ENCODE results near the gene RAP2A.

DNA sequence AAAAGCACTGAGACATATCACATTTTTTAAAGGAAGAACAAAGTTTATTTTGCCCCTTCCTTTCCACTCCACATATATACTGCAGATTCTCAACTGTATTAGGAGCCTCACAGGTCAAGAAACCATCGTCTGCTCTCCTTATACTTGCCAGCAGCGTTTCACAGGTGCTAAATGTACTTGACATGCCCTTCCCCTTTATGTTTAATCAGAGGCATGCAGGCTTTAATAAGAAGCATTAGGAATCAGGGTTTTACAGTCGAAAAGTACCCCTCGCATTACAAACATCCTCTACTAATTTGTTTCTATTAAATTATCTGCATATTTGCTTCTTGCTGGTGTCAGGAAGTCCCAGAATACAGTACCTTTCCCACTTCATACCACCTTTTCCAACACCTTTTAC lies 3.7 kb upstream of the RAP2A start:
- no peak for TF ChIP-seq POLR2A (IDR thresholded peaks at IDR 0.05)
- TF ChIP-seq, protein P1, sequence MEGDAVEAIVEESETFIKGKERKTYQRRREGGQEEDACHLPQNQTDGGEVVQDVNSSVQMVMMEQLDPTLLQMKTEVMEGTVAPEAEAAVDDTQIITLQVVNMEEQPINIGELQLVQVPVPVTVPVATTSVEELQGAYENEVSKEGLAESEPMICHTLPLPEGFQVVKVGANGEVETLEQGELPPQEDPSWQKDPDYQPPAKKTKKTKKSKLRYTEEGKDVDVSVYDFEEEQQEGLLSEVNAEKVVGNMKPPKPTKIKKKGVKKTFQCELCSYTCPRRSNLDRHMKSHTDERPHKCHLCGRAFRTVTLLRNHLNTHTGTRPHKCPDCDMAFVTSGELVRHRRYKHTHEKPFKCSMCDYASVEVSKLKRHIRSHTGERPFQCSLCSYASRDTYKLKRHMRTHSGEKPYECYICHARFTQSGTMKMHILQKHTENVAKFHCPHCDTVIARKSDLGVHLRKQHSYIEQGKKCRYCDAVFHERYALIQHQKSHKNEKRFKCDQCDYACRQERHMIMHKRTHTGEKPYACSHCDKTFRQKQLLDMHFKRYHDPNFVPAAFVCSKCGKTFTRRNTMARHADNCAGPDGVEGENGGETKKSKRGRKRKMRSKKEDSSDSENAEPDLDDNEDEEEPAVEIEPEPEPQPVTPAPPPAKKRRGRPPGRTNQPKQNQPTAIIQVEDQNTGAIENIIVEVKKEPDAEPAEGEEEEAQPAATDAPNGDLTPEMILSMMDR (IDR thresholded peaks at IDR 0.05), result no peak
- no peak for TF ChIP-seq POLR2AphosphoS5 (IDR thresholded peaks at IDR 0.05)

All from prostate gland (tissue), 2 donors.